IMR-90 (cell line): ENCODE results near the gene ATP1B3.

Source experiments
- MAZ ChIP-seq: IDR thresholded peaks from 2 replicates; pipeline ENCODE4 v1.6.1; 2012; ENCODE audit warnings: low read depth, mild to moderate bottlenecking, low read length, improper control_type of control experiment, moderate library complexity, borderline replicate concordance
- TF ChIP-seq, protein P1 (sequence below): conservative IDR thresholded peaks from 2 replicates; pipeline ENCODE4 v1.5.1; 2012; ENCODE audit warnings: mild to moderate bottlenecking, low read depth, low read length, improper control_type of control experiment

DNA sequence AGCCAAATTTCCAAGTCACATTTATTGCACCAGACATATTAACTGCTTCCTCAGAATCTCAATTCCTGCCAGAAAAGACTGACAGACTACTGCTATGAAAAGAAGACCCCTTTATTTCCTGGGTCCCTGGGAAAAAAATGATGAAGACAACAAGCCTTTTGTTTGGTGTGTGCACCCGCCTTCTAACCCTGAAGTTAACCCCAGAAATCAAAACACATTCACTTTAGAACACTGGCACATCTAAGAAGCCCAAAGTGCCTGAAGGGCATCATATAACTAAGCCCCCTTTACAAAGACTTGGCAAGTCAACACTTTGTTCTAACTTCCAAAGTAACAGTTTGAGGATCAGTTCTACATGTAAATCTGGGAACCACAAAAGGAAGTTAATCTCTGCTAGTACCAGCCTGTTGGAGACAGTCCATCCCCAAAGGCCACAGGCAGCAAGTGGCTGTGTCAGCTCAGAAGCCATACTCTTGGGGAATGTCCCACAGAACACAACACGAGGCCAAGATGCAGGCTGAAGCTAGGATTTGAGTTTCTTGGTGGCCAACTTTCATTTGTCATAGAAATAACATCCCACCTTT, 16.3 kb upstream of the ATP1B3 start:
- TF ChIP-seq, protein P1, sequence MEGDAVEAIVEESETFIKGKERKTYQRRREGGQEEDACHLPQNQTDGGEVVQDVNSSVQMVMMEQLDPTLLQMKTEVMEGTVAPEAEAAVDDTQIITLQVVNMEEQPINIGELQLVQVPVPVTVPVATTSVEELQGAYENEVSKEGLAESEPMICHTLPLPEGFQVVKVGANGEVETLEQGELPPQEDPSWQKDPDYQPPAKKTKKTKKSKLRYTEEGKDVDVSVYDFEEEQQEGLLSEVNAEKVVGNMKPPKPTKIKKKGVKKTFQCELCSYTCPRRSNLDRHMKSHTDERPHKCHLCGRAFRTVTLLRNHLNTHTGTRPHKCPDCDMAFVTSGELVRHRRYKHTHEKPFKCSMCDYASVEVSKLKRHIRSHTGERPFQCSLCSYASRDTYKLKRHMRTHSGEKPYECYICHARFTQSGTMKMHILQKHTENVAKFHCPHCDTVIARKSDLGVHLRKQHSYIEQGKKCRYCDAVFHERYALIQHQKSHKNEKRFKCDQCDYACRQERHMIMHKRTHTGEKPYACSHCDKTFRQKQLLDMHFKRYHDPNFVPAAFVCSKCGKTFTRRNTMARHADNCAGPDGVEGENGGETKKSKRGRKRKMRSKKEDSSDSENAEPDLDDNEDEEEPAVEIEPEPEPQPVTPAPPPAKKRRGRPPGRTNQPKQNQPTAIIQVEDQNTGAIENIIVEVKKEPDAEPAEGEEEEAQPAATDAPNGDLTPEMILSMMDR = no peak
- no peak for TF ChIP-seq MAZ
